ENCODE data around the gene NAT8L.

The NAT8L gene

DNA sequence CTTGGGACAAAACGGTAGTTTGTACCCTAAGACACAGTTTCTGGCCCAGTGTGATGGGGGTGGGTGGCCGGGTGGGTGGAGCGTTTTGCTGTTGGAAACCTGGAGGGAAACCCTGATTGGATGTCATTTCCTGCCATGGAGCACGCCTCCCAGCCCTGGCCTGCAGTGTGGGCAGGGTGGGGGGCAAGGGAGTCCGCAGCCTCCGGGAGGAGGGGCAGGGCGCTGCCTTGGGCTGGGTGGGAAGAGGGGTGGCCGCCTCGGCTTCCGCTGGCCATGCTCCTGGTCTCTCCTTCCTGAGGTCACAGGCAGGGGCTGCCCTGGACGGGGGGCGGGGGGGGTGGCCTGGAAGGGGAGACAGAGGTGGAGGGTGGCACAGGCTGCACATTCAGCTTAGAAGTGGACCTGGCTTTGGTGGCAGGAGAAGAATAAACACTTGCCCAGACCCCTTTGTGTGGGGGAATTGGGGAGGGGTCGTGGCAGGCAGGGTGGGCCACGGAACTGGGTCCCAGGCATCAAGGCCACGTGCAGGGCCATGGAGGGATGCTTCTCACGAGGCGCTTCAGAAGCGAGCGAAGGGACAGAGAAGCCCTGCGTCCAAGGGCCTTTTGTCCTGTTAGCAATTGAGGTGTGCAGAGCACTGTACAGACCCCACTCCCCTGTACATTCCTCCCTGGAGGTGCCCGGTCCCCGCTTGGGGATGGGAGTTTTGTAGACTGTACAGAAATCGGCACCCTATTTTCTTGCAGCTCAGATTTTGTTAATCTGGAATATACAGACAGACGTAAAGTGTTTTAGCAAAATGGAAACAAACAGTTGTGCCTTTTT lies 6.2 kb downstream of the NAT8L start:
- no peak for DNase-seq

DNA sequence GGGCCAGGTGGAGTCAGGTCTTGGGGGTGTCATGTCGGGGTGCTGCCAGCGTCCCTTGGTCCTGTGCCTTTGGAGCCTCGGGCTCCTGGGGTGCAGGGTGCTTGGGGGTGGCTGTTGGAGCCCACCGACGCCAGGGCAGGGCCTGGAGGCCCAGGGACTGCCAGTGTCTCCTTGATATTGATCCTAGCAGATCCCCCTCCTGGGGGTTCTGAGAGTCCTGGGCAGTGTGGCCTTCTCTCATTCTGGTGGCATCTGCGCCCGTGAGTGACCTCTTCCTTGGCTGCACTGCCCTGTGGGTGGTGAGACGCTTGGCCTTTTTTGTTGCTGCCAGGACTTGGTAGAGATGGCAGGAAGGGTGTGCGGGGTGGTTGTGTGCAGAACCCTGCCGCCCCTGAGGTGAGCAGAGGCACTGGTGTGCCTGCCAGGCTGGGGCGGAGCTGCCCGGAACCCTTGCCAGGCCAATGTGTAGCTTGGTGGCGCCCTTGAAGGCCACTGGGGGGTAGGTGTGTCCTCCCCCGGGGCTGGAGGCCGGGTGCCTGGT lies 7.0 kb downstream of the NAT8L start:
- DNase-seq = no peak

DNA sequence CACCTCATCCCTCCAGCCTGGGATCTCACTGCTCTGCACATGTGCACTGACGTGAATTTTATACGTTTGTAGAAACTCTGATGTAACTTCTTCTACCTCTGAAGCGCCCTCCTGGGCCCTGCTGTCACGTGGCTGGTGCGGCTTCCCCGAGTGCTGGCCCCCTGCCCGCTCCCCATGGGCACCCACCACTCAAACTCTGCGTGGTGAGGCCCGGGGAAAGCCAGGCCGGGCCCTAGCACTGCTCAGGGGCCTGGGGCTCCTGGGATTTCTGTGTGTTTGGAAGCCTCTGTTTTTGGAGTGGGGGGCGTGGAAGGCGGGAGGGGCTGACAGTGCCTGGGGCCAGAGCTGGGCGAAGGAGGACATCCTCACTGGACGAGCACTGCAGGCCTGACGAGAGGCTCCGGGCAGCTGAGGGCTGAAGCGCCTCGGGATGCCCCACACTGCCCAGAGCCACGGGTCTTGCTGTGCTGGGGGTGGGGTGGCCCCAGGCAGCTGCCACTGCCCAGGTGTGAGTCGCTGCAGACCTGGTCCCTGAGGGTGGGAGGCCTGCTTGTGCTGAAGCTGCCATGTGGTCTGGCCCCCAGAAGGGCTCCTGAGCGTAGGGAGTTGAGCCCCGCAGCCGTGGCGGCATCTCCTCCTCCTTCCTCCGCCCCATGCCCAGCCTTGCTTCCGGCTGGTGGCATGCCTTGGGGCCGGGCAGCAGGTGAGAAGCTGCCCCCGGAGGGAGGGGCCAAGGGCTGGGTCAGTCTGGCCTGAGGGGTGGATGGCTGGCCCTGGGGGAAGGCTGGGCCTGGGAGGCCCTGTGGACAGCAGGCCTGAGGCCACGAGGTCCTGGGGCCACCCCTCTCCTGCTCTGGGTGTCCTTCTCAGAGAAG lies 7.7 kb downstream of the NAT8L start:
- DNase-seq = no peak

DNA sequence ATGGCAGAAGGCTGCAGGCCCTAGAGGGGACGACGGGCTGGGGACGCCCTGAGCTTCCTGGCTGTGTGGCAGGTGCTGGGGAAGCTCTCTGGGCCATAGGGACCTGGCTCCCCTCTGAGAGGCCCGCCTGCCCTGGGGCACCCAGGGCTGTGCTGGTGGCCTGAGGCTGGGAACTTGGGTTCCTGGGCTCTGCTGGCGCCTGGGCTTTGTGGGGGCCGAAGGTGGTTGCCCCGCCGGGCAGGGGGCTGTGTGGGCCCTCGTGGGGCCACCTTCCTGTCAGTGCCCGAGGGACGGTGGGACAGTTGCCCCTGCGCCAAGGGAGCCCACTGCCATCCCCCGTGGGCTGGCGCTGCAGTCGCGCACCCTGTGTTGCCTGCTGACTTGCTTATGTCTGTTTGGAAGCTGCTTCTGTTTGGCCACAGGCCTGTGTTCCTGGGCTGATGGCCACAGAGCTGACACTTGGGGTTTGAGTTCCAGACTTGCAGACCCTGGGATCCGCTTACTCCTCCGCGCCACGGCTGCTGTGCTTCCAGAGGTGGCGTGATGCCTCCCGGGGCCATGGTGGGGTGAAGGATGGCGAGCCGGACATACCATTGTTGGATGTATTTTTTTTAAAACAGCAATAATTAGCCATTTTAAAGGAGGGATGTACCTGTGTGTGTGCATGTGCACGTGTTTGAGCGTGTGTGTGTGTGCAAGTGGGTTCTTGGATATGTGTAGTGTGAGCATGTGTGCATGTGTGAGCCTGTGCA lies 8.5 kb downstream of the NAT8L start:
- DNase-seq = no peak

DNA sequence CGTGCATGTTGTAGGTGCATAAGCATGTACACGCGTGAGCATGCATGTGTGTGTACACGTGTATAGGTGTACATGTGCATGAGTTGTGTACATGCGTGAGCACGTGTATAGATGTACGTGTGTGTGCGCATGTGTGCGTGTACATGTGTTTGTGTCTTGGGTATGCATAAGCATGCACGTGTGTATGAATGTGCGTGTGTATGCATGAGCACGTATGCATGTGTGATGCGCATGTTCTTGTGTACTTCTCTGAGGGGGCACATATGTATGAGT lies 9.0 kb downstream of the NAT8L start:
- DNase-seq = no peak

DNA sequence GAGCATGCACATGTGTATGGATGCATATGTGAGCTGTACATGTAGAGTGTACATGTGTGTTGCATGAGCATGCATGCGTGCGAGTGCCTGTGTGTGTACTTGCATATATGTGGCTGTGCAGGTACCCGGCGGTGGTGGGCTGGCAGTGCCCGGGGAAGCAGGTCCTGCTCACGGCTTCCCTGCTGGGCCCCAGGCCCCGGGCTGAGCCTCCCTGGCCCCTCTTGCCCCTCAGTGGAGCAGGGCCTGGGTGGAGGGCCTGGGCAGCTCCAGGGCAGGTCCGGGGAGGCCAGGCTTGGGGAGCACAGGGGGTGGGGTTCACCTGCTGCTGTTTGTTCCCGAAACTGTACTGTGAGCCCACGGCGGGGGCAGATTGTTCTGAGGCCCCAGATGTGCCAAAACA lies 9.4 kb downstream of the NAT8L start:
- no peak for DNase-seq

DNA sequence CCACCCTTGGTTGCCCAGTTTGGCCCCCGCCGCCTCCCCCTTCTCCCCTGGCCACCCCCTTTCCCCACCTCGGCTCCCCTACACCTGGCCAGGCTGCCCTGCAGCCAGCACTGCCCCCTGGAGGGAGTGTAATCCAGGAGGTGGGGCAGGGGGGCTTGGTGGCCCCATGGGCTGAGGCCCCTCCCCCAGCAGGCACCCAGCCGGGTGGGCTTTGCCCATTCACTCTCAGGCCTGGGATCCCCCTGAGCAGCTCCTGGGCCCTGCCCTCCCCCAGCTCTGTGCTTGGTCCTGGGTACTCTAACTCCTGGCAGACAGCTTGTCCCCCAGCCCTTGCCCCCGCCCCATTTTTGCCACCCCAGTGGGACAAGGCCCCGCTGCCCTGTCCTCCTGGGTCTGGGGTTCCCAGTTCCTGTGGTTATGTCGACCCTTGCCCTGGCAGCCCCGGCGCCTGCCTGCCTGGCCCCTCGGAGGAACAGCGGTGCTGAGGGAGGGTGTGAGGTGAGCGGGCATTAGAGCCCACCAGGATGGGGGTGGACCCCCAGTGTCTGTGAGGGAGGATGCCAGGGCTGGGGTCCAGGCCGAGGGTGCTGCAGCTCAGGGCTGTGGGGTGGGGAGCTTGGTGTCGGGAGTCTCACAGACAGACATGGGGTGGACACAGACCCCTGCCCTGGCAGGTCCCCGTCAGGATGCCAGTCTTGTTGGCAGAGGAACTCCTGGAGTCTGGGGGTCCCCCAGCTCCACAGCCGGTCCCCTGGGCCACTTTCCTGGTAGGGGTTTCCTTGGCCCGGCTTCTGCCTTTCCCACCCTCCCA lies 10.2 kb downstream of the NAT8L start:
- DNase-seq = no peak

DNA sequence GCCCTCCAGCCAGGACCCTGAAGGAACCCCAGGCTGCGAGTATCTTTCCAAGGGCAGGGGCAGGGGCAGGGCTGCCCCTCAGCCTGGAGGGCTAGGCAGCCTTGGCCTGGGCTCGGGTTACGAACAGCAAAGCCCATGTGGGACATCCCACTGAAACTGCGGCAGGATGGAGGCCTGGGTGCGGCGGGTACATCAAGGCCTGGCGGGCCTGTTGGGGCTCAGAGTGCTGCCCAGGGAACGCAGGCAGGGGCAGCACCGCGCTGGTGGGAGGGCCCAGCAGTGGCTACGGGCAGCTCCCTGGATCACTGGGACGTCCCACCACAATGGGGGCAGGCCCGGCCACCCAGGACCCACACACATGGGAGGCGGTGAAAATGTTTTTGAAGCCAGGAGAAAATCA lies 10.9 kb downstream of the NAT8L start:
- no peak for DNase-seq

DNA sequence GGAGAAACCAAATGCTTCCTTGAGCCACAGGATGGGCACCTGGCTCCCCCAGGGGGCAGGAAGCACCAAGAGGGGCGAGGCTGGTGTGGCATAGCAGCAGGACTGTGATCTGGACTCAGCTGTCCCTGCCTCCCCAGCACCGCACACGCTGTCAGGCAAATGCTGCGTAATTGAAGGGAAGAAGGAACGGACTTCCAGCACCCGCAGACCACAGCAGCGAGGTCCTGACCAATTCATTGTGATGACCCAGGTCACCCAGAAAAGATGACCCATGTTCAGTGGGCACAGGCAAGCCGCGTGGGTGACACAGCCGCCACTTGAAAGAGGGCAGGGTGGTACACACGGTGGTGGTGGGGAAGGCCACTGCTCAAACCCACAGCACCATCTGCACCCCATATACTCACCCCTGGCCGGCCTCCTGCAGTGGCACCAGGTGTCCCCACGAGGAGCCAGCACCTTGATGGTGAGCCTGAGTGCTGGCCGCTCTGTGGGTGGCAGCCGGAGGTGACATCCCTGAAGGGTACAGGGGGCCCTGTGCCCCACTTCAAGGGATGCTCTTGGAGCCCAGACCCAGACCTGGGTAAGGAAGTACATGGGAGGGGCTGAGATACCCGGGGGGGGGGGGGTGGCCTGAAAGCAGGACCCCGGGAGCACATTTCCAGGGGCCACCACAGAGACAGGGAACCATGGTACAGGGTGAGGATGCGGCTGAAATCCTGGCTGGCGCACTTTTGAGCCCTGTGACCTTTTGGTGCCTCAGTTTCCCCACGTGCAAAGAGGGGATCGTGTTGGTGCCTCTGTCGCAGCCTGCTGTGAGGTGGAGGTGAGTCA lies 11.5 kb downstream of the NAT8L start:
- no peak for DNase-seq

DNA sequence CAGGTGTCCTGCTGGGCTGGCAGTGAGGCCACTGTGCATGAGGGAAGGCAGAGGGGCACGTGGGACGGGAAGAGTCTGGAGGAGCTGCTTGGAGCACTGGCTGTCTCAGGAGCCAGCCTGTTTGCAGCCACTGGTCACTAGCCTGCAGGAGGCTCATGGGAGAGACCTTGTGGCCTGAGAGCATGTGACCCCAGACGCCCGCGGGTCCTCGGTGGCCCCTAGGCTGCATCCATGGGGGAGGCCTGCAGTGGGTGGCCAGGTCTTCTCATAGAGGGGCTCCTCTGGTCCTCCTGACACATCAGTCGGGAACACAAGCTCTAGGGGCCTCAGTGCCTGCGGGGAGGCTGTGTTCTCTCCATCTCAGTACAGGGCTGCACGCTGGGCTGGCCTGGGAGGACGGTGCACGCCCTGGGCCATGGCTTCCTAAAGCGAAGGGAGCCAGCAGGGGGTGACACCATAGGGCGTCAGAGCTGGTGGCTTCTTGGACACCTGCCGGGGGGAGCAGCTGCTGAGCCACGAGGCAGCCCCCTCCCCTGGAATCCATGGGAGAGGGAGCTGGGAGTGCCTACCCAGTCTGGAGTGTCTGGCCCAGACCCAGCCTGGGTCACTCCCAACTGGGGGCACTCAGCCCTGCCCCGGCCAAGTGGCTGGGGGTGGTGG lies 12.3 kb downstream of the NAT8L start:
- no peak for DNase-seq

DNA sequence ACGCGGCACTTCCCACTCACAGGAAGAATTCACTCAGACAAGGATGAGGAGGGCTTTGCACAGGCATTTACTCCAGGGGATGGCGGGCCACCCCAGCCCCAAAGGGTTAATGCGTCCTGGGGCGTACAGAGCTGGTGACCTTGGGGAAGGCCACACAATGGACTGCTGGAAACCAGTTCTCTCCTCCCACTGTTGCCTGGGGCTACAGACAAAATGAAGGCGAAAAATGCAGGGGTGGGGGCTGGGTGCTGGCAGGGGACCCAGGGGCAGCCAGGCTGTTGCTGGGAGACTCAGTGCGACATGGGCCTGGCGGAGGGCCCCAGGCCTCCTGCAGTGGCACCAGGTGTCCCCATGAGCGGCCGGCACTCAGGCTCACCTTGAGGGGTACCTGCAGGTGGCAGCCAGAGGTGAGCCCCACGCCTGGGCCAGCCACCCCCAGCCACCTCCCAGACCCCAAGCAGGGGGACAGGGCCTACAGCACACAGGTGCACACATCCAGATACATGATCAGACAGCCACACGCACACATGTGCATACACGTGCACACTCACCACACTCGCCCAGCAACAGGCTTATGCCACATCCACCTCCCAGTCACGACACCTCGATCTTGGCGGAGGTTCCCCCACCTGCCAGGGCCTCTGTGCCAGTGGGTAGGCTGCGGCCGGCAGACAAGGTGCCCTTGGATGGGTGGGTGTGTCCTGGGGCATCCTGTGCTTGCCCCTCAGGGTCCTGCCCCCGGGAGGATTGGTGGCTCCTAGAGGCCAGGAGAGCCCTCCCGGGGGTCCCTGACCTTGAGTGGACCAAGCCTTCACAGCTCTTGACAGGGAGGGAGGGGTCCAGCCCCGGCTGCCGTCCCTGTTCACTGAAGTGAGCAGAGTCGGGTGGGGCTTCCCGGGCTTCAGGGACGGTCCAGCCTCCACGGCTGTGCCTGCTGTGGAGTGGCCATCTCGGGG lies 13.1 kb downstream of the NAT8L start:
- DNase-seq = no peak

DNA sequence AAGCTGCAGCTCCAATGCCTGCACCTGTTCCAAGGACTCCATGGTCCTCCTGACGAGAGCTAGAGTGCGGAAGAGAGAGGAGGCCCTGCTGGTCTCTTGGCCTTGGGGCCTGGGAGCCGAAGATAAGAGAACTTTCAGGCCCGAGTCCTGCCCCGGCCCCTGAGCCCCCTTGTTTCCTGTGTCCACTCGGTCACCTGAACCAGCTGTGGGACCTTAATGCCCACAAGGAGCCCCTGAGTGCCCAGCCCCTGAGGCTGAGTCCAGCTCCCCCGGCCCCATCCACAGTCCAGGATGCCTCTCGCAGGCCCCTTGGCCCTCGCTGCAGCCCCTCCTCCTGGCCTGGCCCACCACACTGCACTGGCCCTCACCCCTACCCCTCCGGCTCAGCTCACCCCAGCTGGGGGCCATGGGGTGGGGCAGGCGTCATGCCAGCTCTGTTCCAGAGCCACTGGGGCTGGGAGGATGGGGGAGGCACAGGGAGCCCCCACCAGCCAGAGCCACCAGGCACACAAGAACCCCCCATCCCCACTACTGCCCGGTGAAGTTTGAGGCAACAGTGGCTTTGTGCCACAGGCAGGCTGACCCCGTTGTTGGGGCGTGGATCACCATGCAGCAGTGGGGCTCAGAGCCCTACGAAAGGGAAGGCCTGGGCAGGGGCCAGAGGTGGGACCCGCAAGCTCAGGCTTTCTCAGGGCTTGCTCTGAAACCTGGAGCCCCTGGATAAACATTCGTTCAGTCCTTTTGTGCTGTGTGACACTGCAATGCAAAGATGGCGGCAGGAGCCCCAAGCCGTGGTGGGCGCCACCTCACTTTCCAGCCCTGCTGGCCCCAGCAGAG lies 14.1 kb downstream of the NAT8L start:
- DNase-seq = no peak

DNA sequence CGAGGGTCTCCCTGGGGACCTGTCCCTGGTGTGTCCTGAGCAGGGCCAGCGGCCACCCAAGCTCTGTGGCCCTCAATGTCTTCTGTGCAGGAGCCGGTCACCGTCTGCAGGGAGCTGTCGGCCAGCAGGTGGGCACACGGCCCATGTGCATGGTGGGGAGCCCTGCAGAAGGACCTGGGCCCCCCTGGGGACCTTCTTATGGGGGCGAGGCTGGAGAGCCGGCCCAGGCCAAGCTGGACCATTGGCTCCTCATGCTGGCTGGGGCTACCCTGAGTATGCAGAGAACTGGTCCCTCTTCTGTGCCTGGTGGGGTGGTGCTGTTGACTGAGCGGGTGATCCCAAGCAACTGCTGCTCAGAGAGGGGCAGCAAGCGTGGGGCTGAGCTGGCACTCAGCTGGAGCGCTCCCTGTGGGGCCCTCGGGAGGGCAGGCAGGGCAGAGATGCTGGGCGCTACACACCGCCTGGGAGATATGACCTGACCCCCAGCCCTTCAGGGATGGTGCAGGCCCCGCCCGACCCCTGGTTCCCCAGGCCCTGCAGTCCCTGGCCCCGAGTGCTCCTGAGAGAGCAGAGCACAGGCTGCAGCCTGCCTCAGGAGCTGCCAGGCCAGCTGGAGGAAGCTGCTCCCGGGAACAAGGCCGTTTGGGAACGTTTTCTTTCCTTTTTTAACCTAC lies 14.8 kb downstream of the NAT8L start:
- no peak for DNase-seq

DNA sequence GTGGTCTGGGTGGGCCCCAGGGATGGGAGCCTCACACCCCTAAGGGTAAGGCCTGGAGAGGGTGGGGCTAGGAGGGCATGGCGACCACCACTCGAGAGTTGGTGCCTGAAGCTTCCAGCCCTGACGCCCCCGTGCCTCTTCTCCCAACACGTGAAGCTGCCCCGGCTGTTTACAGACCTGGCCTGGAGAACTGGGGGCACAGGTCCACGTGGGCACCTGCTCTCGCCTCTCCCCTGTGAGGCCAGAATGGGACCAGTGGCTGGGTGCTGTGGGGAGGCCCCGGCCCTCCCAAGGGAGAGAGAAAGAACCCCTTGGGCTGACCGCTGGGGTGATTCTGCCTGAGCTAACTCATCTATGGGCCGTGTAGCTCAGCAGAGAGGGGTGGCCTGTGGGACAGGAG lies 15.5 kb downstream of the NAT8L start:
- no peak for DNase-seq

DNA sequence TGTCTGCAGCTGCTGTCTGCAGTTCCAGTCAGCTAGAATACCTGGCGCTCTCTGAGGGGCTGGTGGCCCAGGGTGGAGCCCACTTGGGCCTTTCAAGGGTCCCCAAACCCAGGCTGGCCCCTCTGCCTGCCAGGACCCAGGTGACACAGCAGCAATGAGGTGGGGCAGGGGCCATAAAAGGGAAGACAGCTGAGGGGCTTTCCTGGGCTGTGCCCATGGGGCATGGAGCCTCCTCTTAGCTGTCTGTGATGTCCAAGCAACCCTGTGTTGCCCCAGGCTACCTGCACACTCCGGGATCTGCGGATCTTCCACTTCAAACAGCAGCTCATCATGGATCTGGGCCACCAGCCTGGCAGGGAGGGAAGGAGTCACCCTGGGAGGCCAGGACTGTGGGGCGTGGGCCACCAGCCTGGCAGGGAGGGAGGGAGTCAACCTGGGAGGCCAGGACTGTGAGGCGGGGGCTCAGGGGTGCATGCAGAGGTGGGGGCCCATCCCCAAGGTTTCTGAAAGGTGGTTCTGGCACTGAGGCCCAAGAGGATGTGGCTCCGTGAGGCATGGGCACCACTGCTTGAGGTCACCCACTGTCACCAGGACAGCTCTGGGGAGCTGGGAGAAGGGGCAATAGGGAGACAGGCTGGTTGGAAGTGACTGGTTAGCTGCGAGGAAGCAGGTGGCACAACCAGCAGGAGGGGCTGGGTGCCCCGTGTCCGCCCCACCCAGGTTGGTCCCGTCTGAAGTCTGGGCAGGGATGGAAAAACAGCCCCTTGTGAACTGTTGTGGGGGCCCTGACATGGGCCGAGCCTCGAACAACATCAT lies 16.3 kb downstream of the NAT8L start:
- DNase-seq = no peak

DNA sequence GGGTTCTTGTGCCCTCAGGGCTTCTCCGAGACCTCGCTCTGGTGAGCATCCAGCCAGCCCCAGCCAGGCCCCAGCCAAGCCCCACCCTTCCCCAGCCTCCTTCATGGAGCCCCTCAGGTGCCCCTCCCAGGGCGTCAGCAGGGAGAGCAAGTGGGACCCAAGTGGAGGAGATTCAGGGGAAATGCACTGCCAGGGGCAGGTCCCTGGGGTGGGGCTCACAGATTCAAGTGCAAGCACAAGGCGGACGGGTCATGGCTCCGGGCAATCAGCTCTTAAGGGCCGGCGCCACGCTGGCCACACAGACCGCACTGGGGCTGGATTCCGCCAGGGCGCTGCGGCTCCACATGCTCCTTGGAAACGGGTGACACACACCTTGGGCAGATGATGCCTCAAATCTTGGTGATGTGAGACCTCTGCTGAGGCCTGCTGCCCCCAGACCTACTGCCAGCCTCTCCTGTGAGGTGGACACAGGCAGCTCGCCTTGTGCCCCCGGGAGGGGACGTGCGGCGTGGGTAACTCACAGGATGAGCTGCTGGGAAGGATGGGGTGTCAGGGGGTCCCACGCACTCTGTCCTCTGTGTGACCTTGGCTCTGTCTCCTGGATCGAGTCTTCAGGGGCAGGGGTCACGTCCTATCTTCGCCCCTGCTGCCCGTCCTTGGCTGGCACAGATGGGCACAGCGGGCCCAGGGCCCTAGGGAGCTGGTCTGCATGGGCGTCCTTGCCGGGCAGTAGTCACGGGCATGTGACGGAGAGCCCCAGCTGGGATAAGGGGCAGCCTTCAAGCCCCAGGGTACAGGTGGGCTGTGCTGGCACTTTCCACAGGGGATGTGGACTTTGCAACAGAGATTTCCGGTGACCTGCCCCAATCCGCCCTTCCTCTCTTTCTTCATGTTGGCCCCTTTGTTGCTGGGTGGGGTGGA lies 17.1 kb downstream of the NAT8L start:
- no peak for DNase-seq

Measured in CD4-positive, alpha-beta T cell treated with Interleukin-12 subunit alpha and Interleukin-12 subunit beta, for 1 hour (primary cell).